A549 (cell line): Measurements from ENCODE around the gene CEP192. TPM values are rescaled to one million over a fixed set of nuclear protein-coding genes. Genes with fewer than 3 reads are reported as not detected.

Source experiments
- ATAC-seq, 2 experiments: fragments of 200-7000 bp in 1 of 2; fragments of >200 bp in 1 of 2; cut with Nextera tagmentation in 1 of 2; cut with Tn5 transposase in 1 of 2; 3 replicates each; pipeline versions ENCODE4 v1.8.0 to v1.9.1; 2018 to 2020; ENCODE audit warnings: mild to moderate bottlenecking in 1 of 2, moderate library complexity in 1 of 2
- CTCF ChIA-PET: fragments of 300-600 bp; sonication (Branson Sonifier 250); formaldehyde crosslinking; extraction: SDS; loops from one replicate; lab custom pipeline; 2021; ENCODE audit warnings: antibody characterized with exemption, inconsistent platforms; lab: Yijun Ruan, JAX
- POLR2A ChIA-PET: fragments of 350-600 bp; formaldehyde crosslinking; extraction: SDS; loops from one replicate; lab custom pipeline; 2021; ENCODE audit warnings: antibody characterized with exemption, inconsistent platforms; lab: Yijun Ruan, JAX
- DNase-seq, 2 experiments: peaks; one replicate each; pipeline versions ENCODE4 v3.0.0 to v3.0.0-alpha.2; 2011 to 2016; ENCODE audit warnings: low read depth in 1 of 2, low spot score in 1 of 2
- FAIRE-seq: peaks from 2 replicates; lab custom pipeline; 2011; peaks lifted over from hg19 to GRCh38; lab: Jason Lieb, UNC
- H3K27ac ChIP-seq, 2 experiments: fragments of >200 bp; sonication (Bioruptor Twin); formaldehyde crosslinking; 3 replicates each; pipeline ENCODE4 v1.5.1; 2016 to 2017
- H3K4me1 ChIP-seq: fragments of >200 bp; sonication (Bioruptor Twin); formaldehyde crosslinking; 3 replicates; pipeline ENCODE4 v1.6.1; 2016
- H3K4me2 ChIP-seq: fragments of >200 bp; sonication (Bioruptor Twin); formaldehyde crosslinking; 3 replicates; pipeline ENCODE4 v1.6.1; 2016
- H3K4me3 ChIP-seq: fragments of >200 bp; sonication (Bioruptor Twin); formaldehyde crosslinking; 3 replicates; pipeline ENCODE4 v1.5.1; 2016
- H3K9me3 ChIP-seq: fragments of >200 bp; sonication (Bioruptor Twin); formaldehyde crosslinking; 3 replicates; pipeline ENCODE4 v1.6.1; 2016
- CBX2 ChIP-seq: fragments of 200-600 bp; sonication (generic); IDR thresholded peaks from 2 replicates; pipeline ENCODE4 v1.6.1; 2016; ENCODE audit warnings: low read depth, mild to moderate bottlenecking, borderline replicate concordance
- CBX8 ChIP-seq: fragments of 200-600 bp; sonication (generic); IDR thresholded peaks from 2 replicates; pipeline ENCODE4 v1.6.1; 2016
- CEBPB ChIP-seq, 2 experiments: fragments of >200 bp in 1 of 2; sonication (Bioruptor Twin) in 1 of 2; formaldehyde crosslinking in 1 of 2; IDR thresholded peaks; 2 replicates each; pipeline ENCODE4 v1.6.1; 2012 to 2016
- CHD2 ChIP-seq: fragments of 150-350 bp; IDR thresholded peaks from 2 replicates; pipeline ENCODE4 v1.6.1; 2014; ENCODE audit warnings: low read length; ENCODE audit not compliant: partially characterized antibody
- EHF ChIP-seq: fragments of 250-450 bp; sonication (Bioruptor Pico); IDR thresholded peaks from 2 replicates; pipeline ENCODE4 v1.5.0; 2020; ENCODE audit warnings: mild to moderate bottlenecking
- ELK1 ChIP-seq: fragments of 150-350 bp; IDR thresholded peaks from 2 replicates; pipeline ENCODE4 v1.6.1; 2014; ENCODE audit warnings: low read depth, mild to moderate bottlenecking, low read length
- EP300 ChIP-seq, 2 experiments: fragments of >200 bp; sonication (Bioruptor Twin); formaldehyde crosslinking; IDR thresholded peaks; 2 replicates in 1 of 2; 3 replicates in 1 of 2; pipeline ENCODE4 v1.6.1; 2016 to 2017
- FOSL2 ChIP-seq, 2 experiments: fragments of 450-650 bp in 1 of 2; fragments of >200 bp in 1 of 2; sonication (Bioruptor Twin) in 1 of 2; formaldehyde crosslinking; IDR thresholded peaks; 2 replicates each; pipeline versions ENCODE4 v1.5.0 to v1.6.1; 2016 to 2020; ENCODE audit warnings: mild to moderate bottlenecking in 1 of 2, moderate library complexity in 1 of 2
- FOXS1 ChIP-seq: fragments of 250-450 bp; sonication (Bioruptor Pico); IDR thresholded peaks from 2 replicates; pipeline ENCODE4 v1.5.0; 2020; ENCODE audit warnings: mild to moderate bottlenecking, moderate library complexity
- HDAC2 ChIP-seq: fragments of 200-600 bp; sonication (generic); IDR thresholded peaks from 2 replicates; pipeline ENCODE4 v1.6.1; 2016
- HEYL ChIP-seq: fragments of 250-450 bp; sonication (Bioruptor Pico); IDR thresholded peaks from 2 replicates; pipeline ENCODE4 v1.8.0; 2021; ENCODE audit warnings: mild to moderate bottlenecking, moderate library complexity
- HOXA7 ChIP-seq: fragments of 250-450 bp; sonication (Bioruptor Pico); IDR thresholded peaks from 2 replicates; pipeline ENCODE4 v1.5.0; 2020; ENCODE audit warnings: mild to moderate bottlenecking, moderate library complexity
- HOXB5 ChIP-seq: fragments of 250-450 bp; sonication (Bioruptor Pico); IDR thresholded peaks from 2 replicates; pipeline ENCODE4 v1.5.0; 2020; ENCODE audit warnings: mild to moderate bottlenecking, moderate library complexity
- JUNB ChIP-seq: fragments of >200 bp; sonication (Bioruptor Twin); formaldehyde crosslinking; IDR thresholded peaks from 2 replicates; pipeline ENCODE4 v1.6.1; 2016
- KDM1A ChIP-seq: fragments of 200-600 bp; sonication (generic); IDR thresholded peaks from 2 replicates; pipeline ENCODE4 v1.6.1; 2016; ENCODE audit warnings: low read depth, mild to moderate bottlenecking
- MAFK ChIP-seq: fragments of 450-650 bp; IDR thresholded peaks from 2 replicates; pipeline ENCODE4 v1.6.1; 2014; ENCODE audit not compliant: partially characterized antibody
- MAX ChIP-seq: IDR thresholded peaks from 2 replicates; pipeline ENCODE4 v1.6.1; 2012
- MAZ ChIP-seq: fragments of 150-350 bp; IDR thresholded peaks from 2 replicates; pipeline ENCODE4 v1.6.1; 2014; ENCODE audit warnings: antibody characterized with exemption, low read depth, low read length, borderline replicate concordance
- NR3C1 ChIP-seq: fragments of >200 bp; sonication (Bioruptor Twin); formaldehyde crosslinking; IDR thresholded peaks from 3 replicates; pipeline ENCODE4 v1.6.1; 2017
- PBX3 ChIP-seq: IDR thresholded peaks from 2 replicates; pipeline ENCODE4 v1.6.1; 2012
- RAD21 ChIP-seq, 2 experiments: fragments of >200 bp in 1 of 2; sonication (Bioruptor Twin) in 1 of 2; formaldehyde crosslinking in 1 of 2; IDR thresholded peaks in 1 of 2; conservative IDR thresholded peaks in 1 of 2; 2 replicates in 1 of 2; 3 replicates in 1 of 2; pipeline ENCODE4 v1.6.1; 2012 to 2018; ENCODE audit warnings: inconsistent platforms in 1 of 2
- RNF2 ChIP-seq: fragments of 200-600 bp; sonication (generic); IDR thresholded peaks from 2 replicates; pipeline ENCODE4 v1.6.1; 2016; ENCODE audit warnings: low read depth, mild to moderate bottlenecking, antibody characterized with exemption, moderate library complexity, borderline replicate concordance
- SREBF2 ChIP-seq: fragments of 450-650 bp; IDR thresholded peaks from 2 replicates; pipeline ENCODE4 v1.6.1; 2014; ENCODE audit warnings: mild to moderate bottlenecking, moderate library complexity
- TFCP2L1 ChIP-seq: fragments of 250-450 bp; sonication (Bioruptor Pico); IDR thresholded peaks from 2 replicates; pipeline ENCODE4 v1.5.0; 2021; ENCODE audit warnings: mild to moderate bottlenecking
- ZFP36 ChIP-seq: fragments of 450-650 bp; IDR thresholded peaks from 2 replicates; pipeline ENCODE4 v1.6.1; 2014; ENCODE audit warnings: borderline replicate concordance; ENCODE audit not compliant: partially characterized antibody
- WGBS: methylation state at CpG from one replicate; pipeline ENCODE4 v1.1.6; 2017; ENCODE audit errors: missing lambda C conversion rate; 5-methylcytosine and 5-hydroxymethylcytosine counted together
- polyA plus RNA-seq, 4 experiments: library from polyadenylated mRNA; depleted of rRNA in 3 of 4; stranded (reverse); fragments of >200 nt; fragmentation: RNase III in 1 of 4; extraction: RNeasy Plus Mini Kit Qiagen cat#74134 plus additional on column Dnase treatment in 1 of 4; gene quantifications; 2 replicates in 3 of 4; 3 replicates in 1 of 4; pipeline ENCODE4 v1.2.3, GENCODE V29; 2011 to 2017
- TF ChIP-seq, protein P1 (sequence below): fragments of 250-450 bp; sonication (Bioruptor Pico); IDR thresholded peaks from 2 replicates; pipeline ENCODE4 v1.5.0; 2020; ENCODE audit warnings: low read depth, mild to moderate bottlenecking, moderate library complexity
- TF ChIP-seq, protein P2 (sequence below): fragments of 450-650 bp; IDR thresholded peaks from 2 replicates; pipeline ENCODE4 v1.6.1; 2014; ENCODE audit warnings: antibody characterized with exemption

CEP192 gene
- polyA plus RNA-seq, 2 of the 4 experiments (the other 2 are of a cell fraction) = 8.9 to 21.1 TPM

- no peak for TF ChIP-seq HDAC2
- TF ChIP-seq HEYL (CRISPR knock-in tag) = no peak
- TF ChIP-seq HOXB5 (CRISPR knock-in tag) = no peak
- no peak for TF ChIP-seq RNF2
- no peak for TF ChIP-seq CBX2
- TF ChIP-seq CBX8 = no peak
- TF ChIP-seq, protein P1, sequence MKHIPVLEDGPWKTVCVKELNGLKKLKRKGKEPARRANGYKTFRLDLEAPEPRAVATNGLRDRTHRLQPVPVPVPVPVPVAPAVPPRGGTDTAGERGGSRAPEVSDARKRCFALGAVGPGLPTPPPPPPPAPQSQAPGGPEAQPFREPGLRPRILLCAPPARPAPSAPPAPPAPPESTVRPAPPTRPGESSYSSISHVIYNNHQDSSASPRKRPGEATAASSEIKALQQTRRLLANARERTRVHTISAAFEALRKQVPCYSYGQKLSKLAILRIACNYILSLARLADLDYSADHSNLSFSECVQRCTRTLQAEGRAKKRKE (CRISPR knock-in tag) = no peak
- TF ChIP-seq SREBF2 = no peak
- no peak for TF ChIP-seq HOXA7 (CRISPR knock-in tag)
- no peak for TF ChIP-seq EHF
- TF ChIP-seq MAZ = no peak
- TF ChIP-seq, all 56 proteins: peak for 0
- FAIRE-seq (no peak), DNase-seq (no peak), ATAC-seq (no peak)
- Histone ChIP-seq H3K4me1 (no peaks in the 10 kb centered on the region), H3K9me3 (no peaks in the 10 kb centered on the region), H3K27ac (no peak overlapping the region), H3K4me2 (no peak overlapping the region), H3K4me3 (no peak overlapping the region)
- WGBS = 98% methylated on average over 4 of the region's 4 CpGs
- CTCF ChIA-PET = no interaction called here
- POLR2A ChIA-PET = no interaction called here
Observed at GRCh38 chr18:13061630-13062189, 70.5 kb downstream of the CEP192 start.

DNA sequence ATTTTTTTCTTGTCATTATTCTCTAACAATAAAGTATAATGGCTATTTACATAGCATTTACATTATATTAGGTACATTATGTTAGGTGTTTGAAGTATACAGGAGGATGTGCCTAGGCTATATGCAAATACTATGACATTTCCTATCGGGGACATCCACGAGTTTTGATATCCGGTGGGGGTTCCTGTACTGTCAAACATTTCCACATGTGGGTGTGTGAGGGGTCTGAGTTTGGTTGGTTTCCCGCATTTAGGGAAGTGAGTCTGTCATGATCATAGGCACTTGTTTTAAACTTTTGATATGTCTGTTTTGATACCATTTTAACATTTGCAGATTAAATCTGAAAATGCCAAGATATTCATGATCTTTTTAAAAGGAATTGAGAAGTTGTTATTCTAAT lies 76.0 kb downstream of the CEP192 start:
- WGBS = 92% methylated on average over 4 of the region's 4 CpGs
- DNase-seq = no peak
- TF ChIP-seq CHD2 = no peak
- no peak for TF ChIP-seq KDM1A
- TF ChIP-seq FOSL2 (IDR thresholded peaks at IDR 0.05) = no peak
- no peak for TF ChIP-seq FOSL2 (CRISPR knock-in tag; IDR thresholded peaks at IDR 0.05)
- TF ChIP-seq HOXA7 (CRISPR knock-in tag) = no peak
- no peak for TF ChIP-seq EP300 (IDR thresholded peaks at IDR 0.05)
- TF ChIP-seq RAD21 (conservative IDR thresholded peaks at IDR 0.05 in 1 of 2, IDR thresholded peaks at IDR 0.05 in 1 of 2) = no peak
- TF ChIP-seq NR3C1 = no peak
- no peak for TF ChIP-seq TFCP2L1 (CRISPR knock-in tag)
- TF ChIP-seq MAZ = no peak
- TF ChIP-seq PBX3 = no peak
- TF ChIP-seq MAFK = no peak
- TF ChIP-seq MAX = no peak
- no peak for TF ChIP-seq HOXB5 (CRISPR knock-in tag)
- no peak for TF ChIP-seq SREBF2
- TF ChIP-seq JUNB = no peak
- TF ChIP-seq, all 56 proteins: peak for 0
- no peak overlapping the region for H3K27ac ChIP-seq
- no peaks in the 10 kb centered on the region for H3K9me3 ChIP-seq
- H3K4me3 ChIP-seq = no peak overlapping the region
- no peak for ATAC-seq
- ChIA-PET POLR2A (no interaction called here), CTCF (no interaction called here)
- no peak for FAIRE-seq
- H3K4me2 ChIP-seq = no peak overlapping the region
- H3K4me1 ChIP-seq = no peaks in the 10 kb centered on the region

DNA sequence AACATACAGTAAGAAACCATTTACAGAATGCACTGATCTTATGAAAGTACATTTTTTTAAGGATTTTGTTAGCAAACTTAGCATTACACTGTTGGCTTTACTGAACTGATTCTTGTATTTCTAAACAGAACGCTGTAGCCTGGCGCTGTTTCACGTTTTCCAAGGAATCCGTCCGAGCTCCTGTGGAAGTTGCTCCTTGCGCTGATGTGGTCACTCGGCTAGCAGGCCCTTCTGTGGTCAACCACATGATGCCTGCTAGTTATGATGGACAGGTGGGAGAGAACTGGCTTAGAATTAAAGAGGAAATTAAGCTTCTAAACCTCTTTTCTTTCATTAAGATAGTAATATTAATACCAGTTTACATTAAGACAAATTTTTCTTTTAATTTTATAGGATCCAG lies 76.8 kb downstream of the CEP192 start:
- ATAC-seq = no peak
- DNase-seq = no peak
- POLR2A ChIA-PET = no interaction called here
- CTCF ChIA-PET = interaction anchor here (0.8 kb wide), 1 partner anchor 34 kb away, joined by 3 read pairs; no protein-coding TSS in a partner anchor
- Histone ChIP-seq H3K4me2 (no peak overlapping the region), H3K27ac (no peak overlapping the region), H3K4me3 (no peak overlapping the region), H3K9me3 (no peaks in the 10 kb centered on the region), H3K4me1 (no peaks in the 10 kb centered on the region)
- no peak for FAIRE-seq
- 98% methylated on average over 7 of the region's 7 CpGs for WGBS
- TF ChIP-seq, protein P2, sequence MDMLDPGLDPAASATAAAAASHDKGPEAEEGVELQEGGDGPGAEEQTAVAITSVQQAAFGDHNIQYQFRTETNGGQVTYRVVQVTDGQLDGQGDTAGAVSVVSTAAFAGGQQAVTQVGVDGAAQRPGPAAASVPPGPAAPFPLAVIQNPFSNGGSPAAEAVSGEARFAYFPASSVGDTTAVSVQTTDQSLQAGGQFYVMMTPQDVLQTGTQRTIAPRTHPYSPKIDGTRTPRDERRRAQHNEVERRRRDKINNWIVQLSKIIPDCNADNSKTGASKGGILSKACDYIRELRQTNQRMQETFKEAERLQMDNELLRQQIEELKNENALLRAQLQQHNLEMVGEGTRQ = no peak
- TF ChIP-seq FOXS1 (CRISPR knock-in tag) (no peak), ELK1 (no peak), ZFP36 (no peak), EP300 (IDR thresholded peaks at IDR 0.05) (no peak), CEBPB (IDR thresholded peaks at IDR 0.05) (no peak)
- TF ChIP-seq, protein P1 (CRISPR knock-in tag) = no peak
